ENCODE results near the gene SH2D1B. TPM values are rescaled to one million over a fixed set of nuclear protein-coding genes. Genes with fewer than 3 reads are reported as not detected.
A peak's percentile ranks its signal among the peaks of the same experiment; 100 is the strongest.

Gene SH2D1B
- total and polyA plus RNA-seq, 9 of the 15 experiments (the other 6 are each of a cell fraction or from before 2014, with no cell fraction given) = 5.6 to 19.6 (median 9.7) TPM

DNA sequence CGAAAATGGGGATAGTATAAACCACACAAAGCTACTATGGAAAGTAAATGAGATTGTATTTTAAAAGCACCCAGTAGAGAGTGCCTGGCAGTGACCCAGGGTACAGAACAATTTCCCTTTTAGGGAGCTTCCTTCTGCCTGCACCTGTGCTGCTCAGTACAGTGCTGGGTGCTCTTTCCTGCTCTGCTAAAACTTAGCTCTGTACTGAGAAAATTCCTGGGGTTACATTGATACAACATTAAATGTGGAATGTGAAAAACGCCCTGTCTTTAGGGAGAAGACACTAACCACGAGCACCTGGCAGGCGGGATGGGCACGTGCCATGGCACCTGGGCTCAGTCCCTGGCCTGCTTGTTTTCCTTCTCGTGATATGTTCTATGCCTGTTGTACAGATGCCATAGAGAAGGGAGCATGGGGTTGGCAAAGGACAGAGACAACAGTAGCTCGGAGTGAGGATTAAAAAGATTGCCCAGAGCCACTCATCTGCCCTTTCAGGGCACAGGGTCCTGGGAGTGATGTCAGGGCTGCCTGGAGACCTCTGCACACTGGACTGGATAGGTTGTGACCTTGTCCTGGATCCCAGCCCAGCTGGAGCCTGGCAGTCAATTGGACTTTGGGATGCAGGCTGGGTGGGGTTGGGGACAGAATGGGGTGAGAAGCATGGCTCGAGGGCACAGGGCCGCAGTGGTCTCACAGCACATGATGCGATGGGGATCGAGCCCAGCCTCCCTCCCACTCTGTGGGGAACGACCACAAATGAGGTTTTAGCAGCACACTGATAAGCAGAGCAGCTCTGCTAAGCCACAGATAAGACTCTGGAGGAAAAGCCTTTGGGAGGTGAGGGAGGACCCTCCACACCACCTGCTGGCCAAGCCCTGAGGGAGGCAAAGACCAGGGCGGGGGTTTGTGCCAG, 39.5 kb downstream of the SH2D1B start (continued):
- TF ChIP-seq, protein P1, sequence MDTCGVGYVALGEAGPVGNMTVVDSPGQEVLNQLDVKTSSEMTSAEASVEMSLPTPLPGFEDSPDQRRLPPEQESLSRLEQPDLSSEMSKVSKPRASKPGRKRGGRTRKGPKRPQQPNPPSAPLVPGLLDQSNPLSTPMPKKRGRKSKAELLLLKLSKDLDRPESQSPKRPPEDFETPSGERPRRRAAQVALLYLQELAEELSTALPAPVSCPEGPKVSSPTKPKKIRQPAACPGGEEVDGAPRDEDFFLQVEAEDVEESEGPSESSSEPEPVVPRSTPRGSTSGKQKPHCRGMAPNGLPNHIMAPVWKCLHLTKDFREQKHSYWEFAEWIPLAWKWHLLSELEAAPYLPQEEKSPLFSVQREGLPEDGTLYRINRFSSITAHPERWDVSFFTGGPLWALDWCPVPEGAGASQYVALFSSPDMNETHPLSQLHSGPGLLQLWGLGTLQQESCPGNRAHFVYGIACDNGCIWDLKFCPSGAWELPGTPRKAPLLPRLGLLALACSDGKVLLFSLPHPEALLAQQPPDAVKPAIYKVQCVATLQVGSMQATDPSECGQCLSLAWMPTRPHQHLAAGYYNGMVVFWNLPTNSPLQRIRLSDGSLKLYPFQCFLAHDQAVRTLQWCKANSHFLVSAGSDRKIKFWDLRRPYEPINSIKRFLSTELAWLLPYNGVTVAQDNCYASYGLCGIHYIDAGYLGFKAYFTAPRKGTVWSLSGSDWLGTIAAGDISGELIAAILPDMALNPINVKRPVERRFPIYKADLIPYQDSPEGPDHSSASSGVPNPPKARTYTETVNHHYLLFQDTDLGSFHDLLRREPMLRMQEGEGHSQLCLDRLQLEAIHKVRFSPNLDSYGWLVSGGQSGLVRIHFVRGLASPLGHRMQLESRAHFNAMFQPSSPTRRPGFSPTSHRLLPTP (IDR thresholded peaks at IDR 0.05; ENCODE audit: borderline replicate concordance, extremely low read depth, insufficient read length) = no peak
- no peak for TF ChIP-seq NONO (IDR thresholded peaks at IDR 0.05; ENCODE audit: low read depth in 2 of 2, low read length in 1 of 2)
- TF ChIP-seq, protein P2, sequence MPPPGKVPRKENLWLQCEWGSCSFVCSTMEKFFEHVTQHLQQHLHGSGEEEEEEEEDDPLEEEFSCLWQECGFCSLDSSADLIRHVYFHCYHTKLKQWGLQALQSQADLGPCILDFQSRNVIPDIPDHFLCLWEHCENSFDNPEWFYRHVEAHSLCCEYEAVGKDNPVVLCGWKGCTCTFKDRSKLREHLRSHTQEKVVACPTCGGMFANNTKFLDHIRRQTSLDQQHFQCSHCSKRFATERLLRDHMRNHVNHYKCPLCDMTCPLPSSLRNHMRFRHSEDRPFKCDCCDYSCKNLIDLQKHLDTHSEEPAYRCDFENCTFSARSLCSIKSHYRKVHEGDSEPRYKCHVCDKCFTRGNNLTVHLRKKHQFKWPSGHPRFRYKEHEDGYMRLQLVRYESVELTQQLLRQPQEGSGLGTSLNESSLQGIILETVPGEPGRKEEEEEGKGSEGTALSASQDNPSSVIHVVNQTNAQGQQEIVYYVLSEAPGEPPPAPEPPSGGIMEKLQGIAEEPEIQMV (tag; conservative IDR thresholded peaks at IDR 0.05; ENCODE audit: low read depth) = no peak
- TF ChIP-seq ERF (CRISPR knock-in tag; IDR thresholded peaks at IDR 0.05) = 0 out of 2 replicates have a peak, but pooled peaks have one; percentile 41
- TF ChIP-seq MAZ (CRISPR knock-in tag; conservative IDR thresholded peaks at IDR 0.05 in 1 of 2, IDR thresholded peaks at IDR 0.05 in 1 of 2) = peak; percentile 32 to 91; a peak in 2 of 4 replicates
- no peak for TF ChIP-seq KDM5B (IDR thresholded peaks at IDR 0.05; ENCODE audit: insufficient replicate concordance, low read depth, low read length)
- TF ChIP-seq ZBTB7A (IDR thresholded peaks at IDR 0.05; ENCODE audit: borderline replicate concordance, control insufficient read depth, low read depth, low read length) = peak; percentile 93
- TF ChIP-seq ZNF24 (IDR thresholded peaks at IDR 0.05) = no peak
- no peak; the same call in 1 of the 2 replicates for TF ChIP-seq RAD51 (IDR thresholded peaks at IDR 0.05; ENCODE audit: borderline replicate concordance, low read depth)
- TF ChIP-seq MYC (IDR thresholded peaks at IDR 0.05; ENCODE audit: low read depth, low read length) = peak; percentile 85
- TF ChIP-seq MYC (CRISPR knock-in tag; IDR thresholded peaks at IDR 0.05; ENCODE audit: borderline replicate concordance, low read depth) = no peak
- TF ChIP-seq NR2F6 (CRISPR knock-in tag; IDR thresholded peaks at IDR 0.05) = no peak
- TF ChIP-seq EP400 (IDR thresholded peaks at IDR 0.05) = peak; percentile 37; the same call in 1 of the 2 replicates
- TF ChIP-seq GABPB1 (CRISPR knock-in tag; IDR thresholded peaks at IDR 0.05) = peak; percentile 17; the same call in 1 of the 2 replicates
- no peak for TF ChIP-seq TRIM28 (IDR thresholded peaks at IDR 0.05)
- TF ChIP-seq KLF10 (CRISPR knock-in tag; IDR thresholded peaks at IDR 0.05) = no peak
- no peak for TF ChIP-seq STAG1 (CRISPR knock-in tag; IDR thresholded peaks at IDR 0.05; ENCODE audit: borderline replicate concordance)
- peak; percentile 84 for TF ChIP-seq SMARCC2 (IDR thresholded peaks at IDR 0.05; ENCODE audit: low read depth)
- TF ChIP-seq SMC3 (conservative IDR thresholded peaks at IDR 0.05; ENCODE audit: insufficient read depth, low read depth, low read length) = no peak
- no peak for TF ChIP-seq GABPB2 (CRISPR knock-in tag; conservative IDR thresholded peaks at IDR 0.05)
- TF ChIP-seq, protein P3, sequence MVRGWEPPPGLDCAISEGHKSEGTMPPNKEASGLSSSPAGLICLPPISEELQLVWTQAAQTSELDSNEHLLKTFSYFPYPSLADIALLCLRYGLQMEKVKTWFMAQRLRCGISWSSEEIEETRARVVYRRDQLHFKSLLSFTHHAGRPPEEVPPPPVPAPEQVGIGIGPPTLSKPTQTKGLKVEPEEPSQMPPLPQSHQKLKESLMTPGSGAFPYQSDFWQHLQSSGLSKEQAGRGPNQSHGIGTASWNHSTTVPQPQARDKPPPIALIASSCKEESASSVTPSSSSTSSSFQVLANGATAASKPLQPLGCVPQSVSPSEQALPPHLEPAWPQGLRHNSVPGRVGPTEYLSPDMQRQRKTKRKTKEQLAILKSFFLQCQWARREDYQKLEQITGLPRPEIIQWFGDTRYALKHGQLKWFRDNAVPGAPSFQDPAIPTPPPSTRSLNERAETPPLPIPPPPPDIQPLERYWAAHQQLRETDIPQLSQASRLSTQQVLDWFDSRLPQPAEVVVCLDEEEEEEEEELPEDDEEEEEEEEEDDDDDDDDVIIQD (CRISPR knock-in tag; IDR thresholded peaks at IDR 0.05) = no peak
